Stimulated activated CD4-positive, alpha-beta T cell treated with anti-CD3 and anti-CD28 coated beads, Interleukin-4, amount 100 ng/mL, for 4 hours (primary cell): Measurements from ENCODE around the gene PSIP1.
"Not testable (repeated sequence)": the region's sequence is repeated elsewhere in the genome, so short reads cannot be mapped to it uniquely, and the experiment has no call there.

Experiments used
- DNase-seq, 2 experiments: peaks; one replicate each; pipeline ENCODE4 v3.0.0-alpha.2; 2020

PSIP1 gene

DNA sequence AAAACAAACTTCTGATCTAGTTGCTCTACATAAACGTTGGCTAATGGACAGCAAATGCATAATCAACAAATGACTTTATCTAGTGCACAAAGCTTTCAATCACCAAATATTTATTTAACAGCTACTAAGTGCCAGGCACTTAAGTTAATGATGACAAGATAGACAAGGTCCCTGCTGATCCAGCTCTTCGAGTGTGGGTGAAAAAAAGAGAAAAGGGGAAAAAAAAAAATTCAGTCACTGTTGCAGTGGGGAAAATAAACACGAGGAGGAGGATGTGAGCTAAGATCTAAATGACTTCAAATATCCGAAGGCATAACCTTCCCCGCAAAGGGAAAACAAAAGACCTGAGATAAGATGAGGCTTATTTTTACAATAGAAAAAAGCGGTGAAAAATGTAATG is 9.6 kb downstream of the PSIP1 start:
- no peak for DNase-seq

DNA sequence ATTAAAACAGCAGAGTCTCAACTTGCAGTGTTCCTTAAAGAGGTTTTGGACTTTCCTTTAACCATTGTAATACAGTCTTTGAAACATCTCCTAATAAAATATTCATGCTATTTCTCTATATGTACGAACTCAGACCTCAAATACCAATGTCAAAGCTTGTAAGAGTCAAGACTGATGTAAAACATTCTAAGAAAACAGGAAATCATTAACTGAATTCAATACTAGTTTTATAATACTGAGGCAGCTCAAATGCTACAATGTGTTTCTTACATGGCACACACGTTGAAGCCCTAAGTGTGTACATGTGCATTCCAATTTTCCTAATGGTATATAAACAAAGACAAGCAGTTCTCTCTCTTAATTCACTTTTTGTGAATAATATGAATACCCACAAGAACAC is 11.6 kb downstream of the PSIP1 start:
- DNase-seq = no peak

DNA sequence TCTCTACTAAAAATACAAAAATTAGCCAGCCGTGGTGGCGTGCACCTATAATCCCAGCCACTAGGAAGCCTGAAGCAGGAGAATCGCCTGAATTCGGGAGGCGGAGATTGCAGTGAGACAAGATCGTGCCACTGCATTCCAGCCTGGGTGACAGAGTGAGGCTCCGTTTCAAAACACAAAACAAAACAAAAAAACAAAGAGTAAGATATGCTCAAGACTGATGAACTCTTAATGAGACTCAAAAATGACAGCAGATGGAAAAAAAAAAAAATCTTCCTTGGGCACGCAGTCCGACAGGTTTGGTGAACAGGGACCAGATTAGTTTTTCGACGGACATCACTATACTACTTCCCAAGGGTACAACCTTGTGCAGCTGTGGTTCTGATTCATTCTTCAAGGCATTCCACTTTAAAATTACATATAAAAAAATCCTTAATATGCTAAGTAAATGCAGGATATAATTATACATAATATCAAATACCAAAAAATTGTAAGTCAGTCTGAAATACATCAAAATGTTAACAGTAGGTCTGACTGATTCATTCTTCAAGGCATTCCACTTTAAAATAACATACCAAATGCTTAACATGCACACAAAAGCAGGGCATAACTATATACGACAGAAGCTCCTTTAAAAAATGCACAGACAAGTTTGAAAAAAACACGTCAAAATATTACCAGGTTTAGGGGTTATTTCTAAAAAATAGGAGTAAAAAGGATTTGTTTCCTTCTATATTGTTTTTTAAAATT is 12.3 kb downstream of the PSIP1 start:
- DNase-seq = no peak

DNA sequence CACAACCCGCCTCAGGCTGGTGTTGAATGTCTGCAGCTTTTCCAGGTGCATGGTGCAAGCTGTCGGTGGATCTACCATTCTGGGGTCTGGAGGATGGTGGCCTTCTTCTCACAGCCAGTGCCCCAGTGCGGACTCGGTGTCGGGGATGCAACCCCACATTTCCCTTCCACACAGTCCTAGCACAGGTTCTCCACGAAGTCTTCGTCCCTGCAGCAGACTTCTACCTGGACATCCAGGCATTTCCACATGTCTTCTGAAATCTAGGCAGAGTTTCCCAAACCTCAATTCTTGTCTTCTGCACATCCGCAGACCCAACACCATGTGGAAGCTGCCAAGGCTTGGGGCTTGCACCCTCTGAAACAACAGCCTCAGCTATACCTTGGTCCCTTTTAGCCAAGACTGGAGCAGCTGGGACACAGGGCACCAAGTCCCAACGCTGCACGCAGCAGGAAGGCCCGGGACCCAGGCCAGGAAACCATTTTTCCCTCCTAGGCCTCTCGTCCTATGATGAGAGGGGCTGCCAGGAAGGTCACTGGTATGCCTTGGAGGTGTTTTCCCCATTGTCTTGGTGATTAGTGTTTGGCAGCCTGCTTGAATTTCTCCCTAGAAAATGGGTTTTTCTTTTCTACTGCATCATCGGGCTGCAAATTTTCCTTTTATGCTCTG is 18.2 kb downstream of the PSIP1 start:
- no peak for DNase-seq

DNA sequence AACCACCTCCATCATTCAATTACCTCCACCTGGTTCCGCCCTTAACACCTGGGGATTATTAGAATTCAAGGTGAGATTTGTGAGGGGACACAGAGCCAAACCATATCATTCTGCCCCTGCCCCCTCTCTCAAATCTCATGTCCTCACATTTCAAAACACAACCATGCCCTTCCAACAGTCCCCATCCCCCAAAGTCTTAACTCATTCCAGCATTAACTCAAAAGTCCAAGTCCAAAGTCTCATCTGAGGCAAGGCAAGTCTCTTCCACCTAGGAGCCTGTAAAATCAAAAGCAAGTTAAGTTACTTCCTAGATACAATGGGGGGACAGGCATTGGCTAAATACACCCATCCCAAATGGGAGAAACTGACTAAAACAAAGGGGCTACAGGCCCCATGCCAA is 18.8 kb downstream of the PSIP1 start:
- DNase-seq = no peak

DNA sequence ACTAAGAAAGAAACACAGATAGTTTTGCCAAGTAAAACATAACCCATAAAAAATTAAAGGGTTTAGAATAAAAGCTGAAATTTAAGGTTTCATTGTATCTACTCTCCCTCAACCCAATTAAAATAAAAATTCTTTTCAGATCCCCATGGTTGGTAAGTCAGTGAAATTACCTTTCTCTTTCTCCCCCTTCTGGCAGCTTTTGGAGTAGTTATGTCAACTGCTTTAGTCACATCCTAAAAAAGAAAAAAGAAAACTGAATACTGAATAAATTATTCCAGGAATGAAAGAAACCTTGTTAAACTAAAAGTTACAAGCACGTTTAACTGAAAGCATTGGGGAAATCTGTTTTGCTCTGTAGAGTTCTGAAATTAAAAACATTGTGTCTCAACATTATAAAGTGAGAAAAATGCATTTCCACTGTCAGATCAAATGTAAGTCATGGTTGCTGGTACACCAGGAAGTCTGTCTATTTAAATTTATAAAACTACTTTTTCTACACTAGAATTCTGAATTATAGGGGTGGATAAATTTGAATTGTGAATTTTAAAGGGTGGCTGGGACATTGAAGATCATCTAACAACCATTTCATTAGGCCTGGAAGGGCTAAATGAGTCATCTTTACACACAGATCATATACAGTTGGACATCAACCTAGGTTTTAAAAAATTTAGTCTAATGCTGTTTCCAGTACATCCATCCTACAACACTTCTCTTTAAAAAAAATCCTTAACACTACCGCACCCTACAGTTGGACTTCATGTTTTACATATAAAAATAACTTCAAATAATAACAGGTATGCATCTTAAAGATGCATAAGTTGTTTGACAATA is 24.7 kb downstream of the PSIP1 start:
- no peak for DNase-seq

DNA sequence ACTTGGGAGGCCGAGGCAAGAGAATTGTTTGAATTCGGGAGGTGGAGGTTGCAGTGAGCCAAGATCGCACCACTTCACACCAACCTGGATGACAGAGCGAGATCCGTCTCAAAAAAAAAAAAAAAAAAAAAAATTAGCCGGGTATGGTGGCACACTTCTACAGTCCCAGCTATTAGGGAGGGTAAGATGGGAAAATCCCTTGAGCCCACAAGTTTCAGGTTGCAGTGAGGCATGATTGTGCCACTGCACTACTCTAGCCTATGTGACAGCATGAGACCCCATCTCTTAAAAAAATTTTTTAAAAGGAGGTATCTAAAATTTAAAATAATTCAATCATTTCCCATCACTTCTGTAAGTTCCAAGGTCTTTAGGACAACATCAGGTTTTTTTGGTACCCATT is 26.0 kb downstream of the PSIP1 start:
- no peak for DNase-seq

DNA sequence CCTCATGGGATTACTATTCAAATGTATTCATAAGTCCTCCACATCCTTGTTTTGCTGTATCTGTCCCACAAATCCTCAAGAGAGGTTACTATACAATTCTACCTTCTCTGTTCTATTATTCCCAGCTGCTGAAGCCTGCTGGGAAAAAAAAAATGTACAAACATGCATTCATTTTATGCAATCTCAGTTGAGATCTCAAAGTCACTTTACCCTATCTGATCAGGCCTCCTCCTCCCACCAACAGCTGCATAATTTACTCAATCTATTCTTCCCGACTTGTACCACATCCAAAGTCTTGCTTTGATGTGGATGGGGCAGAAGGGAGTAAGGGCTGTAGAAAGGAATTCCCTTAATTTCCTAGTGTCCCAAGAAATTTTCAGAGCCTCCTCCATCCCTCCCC is 28.6 kb downstream of the PSIP1 start:
- no peak for DNase-seq

DNA sequence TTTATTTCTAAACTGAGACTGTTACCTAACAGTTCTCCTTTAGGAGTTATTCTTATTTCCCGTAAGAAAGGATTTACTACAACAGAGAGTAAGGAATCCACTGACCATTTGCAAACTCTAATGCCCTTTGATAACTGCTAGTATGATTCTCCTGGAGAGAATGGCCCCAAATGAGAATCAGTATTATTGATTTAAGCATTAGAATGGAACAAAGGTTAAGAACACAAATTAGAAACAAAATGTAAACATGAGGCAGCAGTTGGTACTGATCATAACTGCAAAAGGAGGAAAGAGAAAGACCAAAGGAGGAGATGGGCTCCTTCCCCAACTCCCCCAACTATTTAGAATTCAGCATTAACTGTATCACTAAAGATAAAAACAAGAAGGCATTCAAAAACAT is 30.7 kb downstream of the PSIP1 start:
- DNase-seq = no peak

DNA sequence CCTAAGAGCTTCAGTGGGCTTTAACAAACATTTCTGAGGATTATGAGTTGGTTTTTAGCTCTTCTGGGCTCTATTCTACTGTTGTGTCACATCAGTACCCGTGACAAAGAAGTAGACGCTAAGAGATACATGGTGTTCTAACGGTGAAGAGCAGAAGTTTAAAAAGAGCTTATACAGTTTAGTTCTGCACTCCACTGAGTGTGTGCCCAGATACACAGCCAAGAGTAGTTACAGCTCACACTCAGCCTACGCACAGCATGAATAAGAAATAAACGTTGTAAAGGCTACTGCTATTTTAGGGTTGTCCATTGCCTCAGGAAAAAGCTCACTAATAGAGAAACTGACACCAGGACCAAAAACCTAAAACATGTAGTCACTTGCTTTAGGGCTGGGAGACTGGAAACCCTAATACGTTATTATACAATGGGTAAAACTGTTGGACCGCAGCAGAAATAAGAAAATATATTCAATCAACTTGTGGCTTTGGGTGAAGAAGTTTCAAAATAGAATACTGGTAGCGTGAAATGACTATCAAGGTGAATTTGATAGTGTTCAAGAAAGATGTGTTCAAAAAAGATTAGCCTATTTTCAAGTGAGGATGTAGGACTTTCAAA is 34.7 kb downstream of the PSIP1 start:
- no peak for DNase-seq

DNA sequence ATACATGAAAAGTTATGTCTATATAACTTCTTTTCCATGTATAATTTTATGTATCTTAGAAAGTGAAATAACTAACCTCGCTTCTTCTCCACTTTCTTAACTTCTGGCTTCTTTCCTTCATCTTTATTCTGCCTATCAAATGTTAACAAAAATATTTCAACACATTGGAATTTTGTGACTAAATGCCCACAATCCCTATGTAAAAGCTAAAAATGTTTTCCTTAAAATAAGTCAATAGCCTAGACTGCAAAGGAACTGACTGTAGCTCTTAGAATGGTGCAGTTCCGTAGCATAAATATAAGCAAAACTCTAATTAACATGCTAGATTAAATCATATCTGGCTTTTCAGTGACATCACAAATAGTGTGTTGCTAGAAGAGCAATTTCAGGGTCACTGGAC is 40.9 kb downstream of the PSIP1 start:
- no peak for DNase-seq

DNA sequence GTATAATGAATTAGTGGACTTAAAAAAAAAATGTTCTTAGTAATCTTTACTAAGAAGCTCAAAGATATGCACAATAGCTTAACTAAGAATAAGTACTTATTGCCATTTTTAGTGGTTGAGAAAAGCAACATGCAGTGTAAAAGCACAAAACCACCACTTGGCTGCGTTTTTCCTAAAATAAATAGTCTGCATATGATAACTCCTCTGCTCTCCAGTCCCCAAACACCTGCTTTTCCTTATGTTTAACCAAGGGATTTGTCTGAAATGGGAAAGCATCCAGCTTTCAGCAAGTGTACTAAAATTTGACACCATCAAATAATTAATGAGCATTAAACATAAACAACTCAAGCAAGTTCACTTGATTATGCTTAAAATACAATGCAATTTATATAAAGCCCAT is 41.4 kb downstream of the PSIP1 start:
- no peak for DNase-seq

DNA sequence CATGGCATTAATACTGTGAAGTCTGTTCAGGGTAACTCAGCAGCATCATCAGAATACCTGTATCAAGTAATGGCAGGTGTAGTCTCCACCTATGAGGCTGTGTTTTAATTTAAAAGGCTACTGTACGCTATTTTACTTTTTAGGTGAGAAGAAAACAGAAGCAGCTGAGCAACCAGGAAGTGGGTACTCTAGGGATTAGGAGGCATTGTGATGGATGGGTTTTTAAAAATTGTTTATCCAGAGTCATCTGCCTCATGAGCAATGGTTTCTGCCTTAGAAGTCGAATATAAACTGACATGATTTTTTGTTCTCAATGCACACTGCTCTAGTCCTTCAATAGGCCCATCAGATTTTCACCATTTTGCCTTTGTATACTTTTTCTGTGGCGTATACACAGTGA is 42.6 kb downstream of the PSIP1 start:
- DNase-seq = no peak

DNA sequence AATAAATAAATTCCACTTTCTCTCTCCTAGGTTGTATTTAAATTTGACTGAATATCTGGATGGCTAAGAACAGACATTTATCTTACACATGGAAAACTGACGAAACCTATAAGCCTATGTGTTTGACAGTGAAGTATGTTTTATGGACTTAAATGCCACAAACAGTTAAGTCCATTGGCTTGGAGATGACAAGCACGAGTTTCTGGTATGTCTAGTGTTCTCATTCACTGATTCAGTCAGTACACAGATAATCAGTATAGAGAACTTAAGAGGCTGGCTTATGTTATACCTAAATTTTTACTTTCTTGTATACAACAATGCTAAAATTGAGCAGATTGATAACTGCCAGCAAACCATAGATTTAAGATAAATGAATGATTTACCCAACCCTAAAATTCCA is 49.2 kb downstream of the PSIP1 start:
- no peak for DNase-seq

DNA sequence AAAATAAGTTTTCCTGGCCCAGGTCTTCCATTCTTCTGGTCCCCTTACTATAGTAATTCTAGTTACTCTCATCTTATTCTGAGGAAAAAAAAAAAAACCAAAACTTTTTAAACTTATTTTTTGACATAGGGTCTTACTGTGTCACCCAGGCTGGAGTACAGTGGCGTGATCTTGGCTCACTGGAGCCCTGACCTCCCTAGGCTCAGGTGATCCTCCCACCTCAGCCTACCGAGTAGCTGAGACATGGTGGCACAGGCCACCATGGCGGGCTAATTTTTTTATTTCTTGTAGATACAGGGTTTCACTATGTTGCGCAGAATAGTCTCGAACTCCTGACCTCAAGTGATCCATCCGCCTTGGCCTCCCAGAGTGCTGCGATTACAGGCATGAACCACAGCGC is 49.7 kb downstream of the PSIP1 start:
- DNase-seq = no peak

DNA sequence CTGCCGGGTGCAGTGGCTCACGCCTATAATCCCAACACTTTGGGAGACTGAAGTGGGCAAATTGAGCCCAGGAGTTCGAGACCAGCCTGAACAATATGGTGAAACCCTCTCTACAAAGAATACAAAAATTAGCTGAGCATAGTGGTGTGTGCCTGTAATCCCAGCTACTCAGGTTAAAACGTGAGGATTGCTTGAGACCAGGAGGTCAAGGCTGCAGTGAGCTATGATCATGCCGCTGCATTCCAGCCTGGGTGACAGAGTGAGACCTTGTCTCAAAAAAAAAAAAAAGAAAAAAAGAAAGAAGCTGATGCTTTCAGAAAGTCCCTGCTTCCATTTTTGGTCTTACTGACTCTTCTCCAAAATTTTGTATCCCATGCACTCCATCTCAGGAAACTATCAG is 56.8 kb downstream of the PSIP1 start:
- no peak for DNase-seq

DNA sequence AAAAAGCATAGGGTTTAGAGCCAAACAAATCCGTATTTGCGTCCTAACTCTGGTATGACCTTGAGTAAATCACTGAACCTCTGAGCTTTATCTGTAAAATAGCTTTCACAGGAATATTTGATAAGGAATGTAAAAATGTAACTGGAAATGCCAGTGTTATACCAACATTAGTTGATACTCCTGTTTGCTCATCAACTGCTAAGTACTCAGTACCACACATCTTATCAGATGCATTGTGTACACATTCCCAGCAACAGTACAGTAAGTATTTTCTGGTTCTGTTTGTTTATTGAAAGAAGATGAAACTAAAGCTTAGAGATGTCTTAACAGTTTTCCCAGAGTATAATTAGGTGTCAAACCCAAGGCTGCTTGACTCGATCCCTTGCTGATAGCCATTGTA is 66.6 kb downstream of the PSIP1 start:
- DNase-seq = no peak

DNA sequence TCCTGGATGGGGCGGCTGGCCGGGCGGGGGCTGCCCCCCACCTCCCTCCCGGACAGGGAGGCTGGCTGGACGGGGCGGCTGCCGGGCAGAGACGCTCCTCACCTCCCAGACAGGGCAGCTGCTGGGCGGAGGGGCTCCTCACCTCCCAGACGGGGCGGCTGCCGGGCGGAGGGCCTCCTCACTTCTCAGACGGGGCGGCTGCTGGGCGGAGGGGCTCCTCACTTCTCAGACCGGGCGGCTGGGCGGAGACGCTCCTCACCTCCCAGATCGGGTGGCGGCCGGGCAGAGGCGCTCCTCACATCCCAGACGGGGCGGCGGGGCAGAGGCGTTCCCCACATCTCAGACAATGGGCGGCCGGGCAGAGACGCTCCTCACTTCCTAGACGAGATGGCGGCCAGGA is 68.5 kb downstream of the PSIP1 start:
- DNase-seq = not testable (repeated sequence)

DNA sequence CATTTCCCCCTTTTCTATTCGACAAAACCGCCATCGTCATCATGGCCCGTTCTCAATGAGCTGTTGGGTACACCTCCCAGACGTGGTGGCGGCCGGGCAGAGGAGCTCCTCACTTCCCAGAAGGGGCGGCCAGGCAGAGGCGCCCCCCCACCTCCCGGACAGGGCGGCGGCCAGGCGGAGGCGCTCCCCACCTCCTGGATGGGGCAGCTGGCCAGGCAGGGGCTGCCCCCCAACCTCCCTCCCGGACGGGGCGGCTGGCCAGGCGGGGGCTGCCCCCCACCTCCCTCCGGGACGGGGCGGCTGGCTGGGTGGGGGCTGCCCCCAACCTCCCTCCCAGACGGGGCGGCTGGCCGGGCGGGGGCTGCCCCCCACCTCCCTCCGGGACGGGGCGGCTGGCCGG is 68.9 kb downstream of the PSIP1 start:
- not testable (repeated sequence) for DNase-seq

DNA sequence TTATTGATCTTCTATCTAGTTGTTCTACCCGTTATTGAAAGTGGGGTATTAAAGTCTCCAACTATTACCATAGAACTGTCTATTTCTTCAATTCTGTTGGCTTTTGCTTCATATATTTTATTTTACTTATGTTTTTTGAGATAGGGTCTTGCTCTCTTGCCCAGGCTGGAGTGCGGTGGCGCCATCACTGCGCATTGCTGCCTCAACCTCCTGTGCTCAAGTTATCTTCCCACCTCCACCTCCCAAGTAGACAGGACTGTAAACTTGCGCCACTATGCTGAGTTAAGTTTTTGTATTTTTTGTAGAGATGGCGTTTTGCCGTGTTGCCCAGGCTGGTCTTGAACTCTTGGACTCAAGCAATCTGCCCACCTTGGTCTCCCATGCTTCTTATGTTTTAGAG is 71.9 kb downstream of the PSIP1 start:
- no peak for DNase-seq

DNA sequence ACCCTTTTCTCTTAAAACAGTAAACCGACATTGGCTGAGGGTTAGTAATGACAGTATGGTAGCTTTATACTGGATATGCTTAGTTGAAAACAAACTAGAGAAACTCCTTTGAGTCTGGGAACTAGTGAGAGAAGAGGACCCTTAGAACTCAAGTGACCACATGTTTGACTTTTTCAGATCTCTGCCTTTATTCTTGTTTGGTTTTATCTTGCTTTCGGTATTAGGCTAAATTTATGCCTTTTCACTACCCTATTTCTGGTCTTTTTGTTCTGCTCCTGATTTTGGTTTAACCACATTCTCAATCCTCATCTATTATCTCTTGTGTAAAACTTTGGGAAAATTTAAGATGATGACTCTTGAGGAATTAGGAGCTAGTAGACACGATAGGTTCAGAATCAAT is 77.1 kb downstream of the PSIP1 start:
- no peak for DNase-seq

DNA sequence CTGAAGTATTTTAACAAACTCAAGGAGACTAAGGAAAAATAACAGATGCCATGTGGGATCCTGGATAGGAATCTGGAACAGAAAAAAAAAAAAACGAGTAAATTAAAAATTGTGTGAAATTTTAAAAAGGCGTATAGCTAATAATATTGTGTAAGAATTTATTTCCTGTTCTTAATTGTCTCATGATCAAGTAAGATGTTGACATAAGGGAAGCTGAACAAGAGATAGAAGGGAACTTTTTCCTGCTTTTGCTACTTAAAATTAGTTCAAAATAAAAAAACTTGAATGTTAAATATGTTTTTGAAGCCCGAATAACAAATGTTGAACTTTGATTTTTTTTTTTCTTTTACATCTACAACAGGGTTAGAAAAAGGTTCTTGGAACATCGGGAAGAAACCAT is 77.6 kb downstream of the PSIP1 start:
- no peak for DNase-seq
